ENCODE measurements around the gene ATOH1.

The ATOH1 gene

GRCh38 chr4:93791570-93792195 lies 36.9 kb upstream of the ATOH1 start:
- Histone ChIP-seq H3K9me3 (ENCODE audit: insufficient read depth, low read length) (no peaks in the 10 kb centered on the region), H3K36me3 (ENCODE audit: low read length) (no peaks in the 10 kb centered on the region)

GRCh38 chr4:93802045-93802444 lies 26.5 kb upstream of the ATOH1 start:
- H4K20me1 ChIP-seq (ENCODE audit: low read depth, low read length), result no peaks in the 10 kb centered on the region
- no peaks in the 10 kb centered on the region for H3K9me2 ChIP-seq (replicated peaks; ENCODE audit: insufficient read depth, low read length)
- H3K9me3 ChIP-seq (ENCODE audit: insufficient read depth, low read length), result no peaks in the 10 kb centered on the region
- H3K4me3 ChIP-seq (ENCODE audit: insufficient read depth, low read length, poor library complexity, severe bottlenecking), result no peak overlapping the region
- H3K79me2 ChIP-seq (ENCODE audit: insufficient read depth, low read length), result no peaks in the 10 kb centered on the region
- TF ChIP-seq EZH2phosphoT487 (conservative IDR thresholded peaks at IDR 0.05; ENCODE audit: low read length), result no peak
- TF ChIP-seq, protein P1, sequence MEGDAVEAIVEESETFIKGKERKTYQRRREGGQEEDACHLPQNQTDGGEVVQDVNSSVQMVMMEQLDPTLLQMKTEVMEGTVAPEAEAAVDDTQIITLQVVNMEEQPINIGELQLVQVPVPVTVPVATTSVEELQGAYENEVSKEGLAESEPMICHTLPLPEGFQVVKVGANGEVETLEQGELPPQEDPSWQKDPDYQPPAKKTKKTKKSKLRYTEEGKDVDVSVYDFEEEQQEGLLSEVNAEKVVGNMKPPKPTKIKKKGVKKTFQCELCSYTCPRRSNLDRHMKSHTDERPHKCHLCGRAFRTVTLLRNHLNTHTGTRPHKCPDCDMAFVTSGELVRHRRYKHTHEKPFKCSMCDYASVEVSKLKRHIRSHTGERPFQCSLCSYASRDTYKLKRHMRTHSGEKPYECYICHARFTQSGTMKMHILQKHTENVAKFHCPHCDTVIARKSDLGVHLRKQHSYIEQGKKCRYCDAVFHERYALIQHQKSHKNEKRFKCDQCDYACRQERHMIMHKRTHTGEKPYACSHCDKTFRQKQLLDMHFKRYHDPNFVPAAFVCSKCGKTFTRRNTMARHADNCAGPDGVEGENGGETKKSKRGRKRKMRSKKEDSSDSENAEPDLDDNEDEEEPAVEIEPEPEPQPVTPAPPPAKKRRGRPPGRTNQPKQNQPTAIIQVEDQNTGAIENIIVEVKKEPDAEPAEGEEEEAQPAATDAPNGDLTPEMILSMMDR (IDR thresholded peaks at IDR 0.05; ENCODE audit: insufficient read depth, low read length, poor library complexity, severe bottlenecking), result no peak
- no peak overlapping the region for H2AFZ ChIP-seq (ENCODE audit: low read depth, low read length, severe bottlenecking)
- no peak overlapping the region for H3K4me2 ChIP-seq (ENCODE audit: low read depth, low read length, poor library complexity, severe bottlenecking)
- no peaks in the 10 kb centered on the region for H3K36me3 ChIP-seq (ENCODE audit: low read length)
- no peak overlapping the region for H3K27ac ChIP-seq (ENCODE audit: low read depth, low read length)
- no peaks in the 10 kb centered on the region for H3F3A ChIP-seq (ENCODE audit: insufficient read depth)
- no peak overlapping the region for H3K9ac ChIP-seq (ENCODE audit: low read length)
- no peaks in the 10 kb centered on the region for H3K27me3 ChIP-seq (ENCODE audit: low read length)

More at GRCh38 chr4:93791570-93792195, 36.9 kb upstream of the ATOH1 start:
- H3K79me2 ChIP-seq (ENCODE audit: insufficient read depth, low read length), result no peaks in the 10 kb centered on the region
- no peaks in the 10 kb centered on the region for H3K9me2 ChIP-seq (replicated peaks; ENCODE audit: insufficient read depth, low read length)
- no peaks in the 10 kb centered on the region for H3K27me3 ChIP-seq (ENCODE audit: low read length)
- H2AFZ ChIP-seq (ENCODE audit: low read depth, low read length, severe bottlenecking), result no peak overlapping the region
- no peak overlapping the region for H3K27ac ChIP-seq (ENCODE audit: low read depth, low read length)
- no peak overlapping the region for H3K9ac ChIP-seq (ENCODE audit: low read length)
- H3F3A ChIP-seq (ENCODE audit: insufficient read depth), result no peaks in the 10 kb centered on the region
- no peaks in the 10 kb centered on the region for H4K20me1 ChIP-seq (ENCODE audit: low read depth, low read length)
- no peak overlapping the region for H3K4me2 ChIP-seq (ENCODE audit: low read depth, low read length, poor library complexity, severe bottlenecking)
- TF ChIP-seq, protein P1 (IDR thresholded peaks at IDR 0.05; ENCODE audit: insufficient read depth, low read length, poor library complexity, severe bottlenecking), result peak; percentile 21
- TF ChIP-seq EZH2phosphoT487 (conservative IDR thresholded peaks at IDR 0.05; ENCODE audit: low read length), result no peak
- no peak overlapping the region for H3K4me3 ChIP-seq (ENCODE audit: insufficient read depth, low read length, poor library complexity, severe bottlenecking)

- no peak overlapping the region for H3K4me2 ChIP-seq (ENCODE audit: low read depth, low read length, poor library complexity, severe bottlenecking)
- H3K79me2 ChIP-seq (ENCODE audit: insufficient read depth, low read length), result no peaks in the 10 kb centered on the region
- no peaks in the 10 kb centered on the region for H3K36me3 ChIP-seq (ENCODE audit: low read length)
- no peaks in the 10 kb centered on the region for H3K27me3 ChIP-seq (ENCODE audit: low read length)
- H3K27ac ChIP-seq (ENCODE audit: low read depth, low read length), result no peak overlapping the region
- no peaks in the 10 kb centered on the region for H3F3A ChIP-seq (ENCODE audit: insufficient read depth)
- no peak overlapping the region for H3K9ac ChIP-seq (ENCODE audit: low read length)
- no peak overlapping the region for H2AFZ ChIP-seq (ENCODE audit: low read depth, low read length, severe bottlenecking)
- H3K9me2 ChIP-seq (replicated peaks; ENCODE audit: insufficient read depth, low read length), result no peaks in the 10 kb centered on the region
- no peak for TF ChIP-seq EZH2phosphoT487 (conservative IDR thresholded peaks at IDR 0.05; ENCODE audit: low read length)
- TF ChIP-seq, protein P1 (IDR thresholded peaks at IDR 0.05; ENCODE audit: insufficient read depth, low read length, poor library complexity, severe bottlenecking), result no peak
- H4K20me1 ChIP-seq (ENCODE audit: low read depth, low read length), result no peaks in the 10 kb centered on the region
- no peaks in the 10 kb centered on the region for H3K9me3 ChIP-seq (ENCODE audit: insufficient read depth, low read length)
- H3K4me3 ChIP-seq (ENCODE audit: insufficient read depth, low read length, poor library complexity, severe bottlenecking), result no peak overlapping the region
Observed at GRCh38 chr4:93809773-93810172, 18.8 kb upstream of the ATOH1 start.

All from SU-DHL-6 (cell line).